GM23338 (cell line): ENCODE measurements around the gene EGFL8.

Source experiments
- NANOG ChIP-seq: IDR thresholded peaks from 2 replicates; pipeline ENCODE4 v1.6.1; 2016; ENCODE audit warnings: antibody characterized with exemption, borderline replicate concordance
- TF ChIP-seq, protein P1 (sequence below), 2 experiments: fragments of 200-600 bp in 1 of 2; sonication (generic) in 1 of 2; conservative IDR thresholded peaks; 2 replicates each; pipeline versions ENCODE4 v1.5.1 to v1.6.1; 2016 to 2017; ENCODE audit warnings: antibody characterized with exemption in 2 of 2, low read depth in 2 of 2, mild to moderate bottlenecking in 2 of 2, moderate library complexity in 1 of 2
- TF ChIP-seq, protein P2 (sequence below): IDR thresholded peaks from one replicate; pipeline ENCODE4 v1.6.1; 2018; ENCODE audit warnings: antibody characterized with exemption; ENCODE audit not compliant: unreplicated experiment

DNA sequence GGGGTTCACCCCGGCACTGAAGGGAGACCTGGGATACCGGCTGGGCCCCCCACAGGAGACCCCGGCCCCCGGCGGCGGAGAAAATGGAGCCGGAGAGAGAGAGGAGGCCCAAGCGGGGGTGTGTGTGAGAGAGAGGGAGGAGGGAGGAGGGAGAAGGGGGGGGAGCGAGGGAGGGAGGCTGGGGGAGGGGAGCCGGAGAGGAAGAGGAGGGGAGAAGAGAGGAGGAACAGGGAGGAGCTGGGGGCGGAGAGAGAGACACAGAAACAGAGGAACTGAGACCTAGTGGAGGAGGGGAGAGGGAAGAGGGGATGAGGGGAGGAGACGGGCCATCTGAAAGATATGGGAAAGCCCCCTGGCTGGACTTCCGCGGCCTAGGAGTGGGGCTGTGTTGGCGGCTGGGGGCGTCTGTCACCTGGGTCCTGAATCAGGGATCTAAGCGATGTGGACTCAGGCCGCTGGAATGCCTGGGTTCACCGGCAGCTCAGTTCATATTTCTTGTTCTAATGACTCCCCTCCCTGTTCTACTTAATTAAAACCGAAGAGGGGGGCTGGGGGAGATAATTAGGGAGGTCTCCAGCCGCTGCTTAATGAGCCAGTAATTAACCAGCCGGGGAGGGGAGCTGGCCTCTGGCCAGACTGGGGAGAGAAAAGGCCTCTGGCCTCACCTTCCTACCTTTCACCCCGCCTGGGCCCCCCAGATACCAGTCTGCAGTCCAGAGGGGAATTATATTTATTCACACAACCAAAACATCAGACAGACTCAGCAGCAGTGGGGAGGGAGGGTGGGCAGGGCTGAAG, 25.9 kb downstream of the EGFL8 start, which contains the start of gene PBX2:
- TF ChIP-seq, protein P1, sequence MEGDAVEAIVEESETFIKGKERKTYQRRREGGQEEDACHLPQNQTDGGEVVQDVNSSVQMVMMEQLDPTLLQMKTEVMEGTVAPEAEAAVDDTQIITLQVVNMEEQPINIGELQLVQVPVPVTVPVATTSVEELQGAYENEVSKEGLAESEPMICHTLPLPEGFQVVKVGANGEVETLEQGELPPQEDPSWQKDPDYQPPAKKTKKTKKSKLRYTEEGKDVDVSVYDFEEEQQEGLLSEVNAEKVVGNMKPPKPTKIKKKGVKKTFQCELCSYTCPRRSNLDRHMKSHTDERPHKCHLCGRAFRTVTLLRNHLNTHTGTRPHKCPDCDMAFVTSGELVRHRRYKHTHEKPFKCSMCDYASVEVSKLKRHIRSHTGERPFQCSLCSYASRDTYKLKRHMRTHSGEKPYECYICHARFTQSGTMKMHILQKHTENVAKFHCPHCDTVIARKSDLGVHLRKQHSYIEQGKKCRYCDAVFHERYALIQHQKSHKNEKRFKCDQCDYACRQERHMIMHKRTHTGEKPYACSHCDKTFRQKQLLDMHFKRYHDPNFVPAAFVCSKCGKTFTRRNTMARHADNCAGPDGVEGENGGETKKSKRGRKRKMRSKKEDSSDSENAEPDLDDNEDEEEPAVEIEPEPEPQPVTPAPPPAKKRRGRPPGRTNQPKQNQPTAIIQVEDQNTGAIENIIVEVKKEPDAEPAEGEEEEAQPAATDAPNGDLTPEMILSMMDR (conservative IDR thresholded peaks at IDR 0.05; ENCODE audit: low read depth in 2 of 2), result no peak
- TF ChIP-seq, protein P2, sequence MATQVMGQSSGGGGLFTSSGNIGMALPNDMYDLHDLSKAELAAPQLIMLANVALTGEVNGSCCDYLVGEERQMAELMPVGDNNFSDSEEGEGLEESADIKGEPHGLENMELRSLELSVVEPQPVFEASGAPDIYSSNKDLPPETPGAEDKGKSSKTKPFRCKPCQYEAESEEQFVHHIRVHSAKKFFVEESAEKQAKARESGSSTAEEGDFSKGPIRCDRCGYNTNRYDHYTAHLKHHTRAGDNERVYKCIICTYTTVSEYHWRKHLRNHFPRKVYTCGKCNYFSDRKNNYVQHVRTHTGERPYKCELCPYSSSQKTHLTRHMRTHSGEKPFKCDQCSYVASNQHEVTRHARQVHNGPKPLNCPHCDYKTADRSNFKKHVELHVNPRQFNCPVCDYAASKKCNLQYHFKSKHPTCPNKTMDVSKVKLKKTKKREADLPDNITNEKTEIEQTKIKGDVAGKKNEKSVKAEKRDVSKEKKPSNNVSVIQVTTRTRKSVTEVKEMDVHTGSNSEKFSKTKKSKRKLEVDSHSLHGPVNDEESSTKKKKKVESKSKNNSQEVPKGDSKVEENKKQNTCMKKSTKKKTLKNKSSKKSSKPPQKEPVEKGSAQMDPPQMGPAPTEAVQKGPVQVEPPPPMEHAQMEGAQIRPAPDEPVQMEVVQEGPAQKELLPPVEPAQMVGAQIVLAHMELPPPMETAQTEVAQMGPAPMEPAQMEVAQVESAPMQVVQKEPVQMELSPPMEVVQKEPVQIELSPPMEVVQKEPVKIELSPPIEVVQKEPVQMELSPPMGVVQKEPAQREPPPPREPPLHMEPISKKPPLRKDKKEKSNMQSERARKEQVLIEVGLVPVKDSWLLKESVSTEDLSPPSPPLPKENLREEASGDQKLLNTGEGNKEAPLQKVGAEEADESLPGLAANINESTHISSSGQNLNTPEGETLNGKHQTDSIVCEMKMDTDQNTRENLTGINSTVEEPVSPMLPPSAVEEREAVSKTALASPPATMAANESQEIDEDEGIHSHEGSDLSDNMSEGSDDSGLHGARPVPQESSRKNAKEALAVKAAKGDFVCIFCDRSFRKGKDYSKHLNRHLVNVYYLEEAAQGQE, result no peak
- TF ChIP-seq NANOG, result no peak
